IPS-20b (cell line): ENCODE results near the gene DEDD2.
A peak's percentile ranks its signal among the peaks of the same experiment; 100 is the strongest.

Experiments
- H3K27ac ChIP-seq: one replicate; pipeline ENCODE4 v1.5.1; 2013; ENCODE audit warnings: low read length
- H3K27me3 ChIP-seq: 2 replicates; pipeline ENCODE4 v1.6.1; 2013; ENCODE audit warnings: mild to moderate bottlenecking, low read length, inconsistent platforms; ENCODE audit not compliant: insufficient read depth
- H3K36me3 ChIP-seq: 2 replicates; pipeline ENCODE4 v1.6.1; 2013; ENCODE audit warnings: low read depth, mild to moderate bottlenecking, inconsistent platforms, low read length, moderate library complexity; ENCODE audit not compliant: insufficient read depth
- H3K4me1 ChIP-seq: 2 replicates; pipeline ENCODE4 v1.6.1; 2013; ENCODE audit warnings: mild to moderate bottlenecking, control low read depth, inconsistent platforms, low read length, moderate library complexity; ENCODE audit not compliant: insufficient read depth
- H3K4me3 ChIP-seq: 2 replicates; pipeline ENCODE4 v1.5.1; 2013; ENCODE audit warnings: mild to moderate bottlenecking, low read length, inconsistent platforms
- H3K9ac ChIP-seq: 2 replicates; pipeline ENCODE4 v1.6.1; 2013; ENCODE audit warnings: low read depth, mild to moderate bottlenecking, inconsistent platforms, low read length, moderate library complexity
- H3K9me3 ChIP-seq: 2 replicates; pipeline ENCODE4 v1.6.1; 2013; ENCODE audit warnings: mild to moderate bottlenecking, low read depth, low read length, inconsistent platforms; ENCODE audit not compliant: insufficient read depth

Gene DEDD2

GRCh38 chr19:42233678-42234292 is 16.3 kb upstream of the DEDD2 start:
- no peak overlapping the region for H3K9ac ChIP-seq
- H3K27me3 ChIP-seq: no peaks in the 10 kb centered on the region
- peaks cover 79% of the 10 kb centered on the region for H3K36me3 ChIP-seq
- H3K27ac ChIP-seq: no peak overlapping the region
- no peak overlapping the region for H3K4me3 ChIP-seq
- no peaks in the 10 kb centered on the region for H3K9me3 ChIP-seq
- H3K4me1 ChIP-seq: no peaks in the 10 kb centered on the region

DNA sequence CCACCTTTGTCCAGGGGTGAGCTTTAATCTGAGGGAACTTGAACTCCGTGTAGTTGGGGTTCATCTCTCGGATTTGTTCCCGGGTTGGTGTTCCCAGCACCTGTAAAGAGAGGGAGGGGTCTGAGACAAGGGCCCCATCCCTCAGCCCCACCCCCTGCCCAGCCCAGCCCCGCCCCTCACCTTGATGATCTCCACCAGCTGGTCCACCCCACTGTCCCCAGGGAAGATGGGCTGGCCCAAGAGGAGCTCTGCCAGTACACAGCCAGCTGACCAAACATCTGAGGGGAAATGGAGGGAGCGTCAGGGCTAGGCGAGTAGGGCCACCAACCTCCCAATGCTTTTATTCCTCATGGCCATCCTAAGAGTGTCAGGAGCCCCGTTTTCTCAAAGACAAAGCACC is 15.6 kb upstream of the DEDD2 start:
- Histone ChIP-seq H3K4me3 (no peak overlapping the region), H3K4me1 (no peaks in the 10 kb centered on the region), H3K36me3 (peaks cover 84% of the 10 kb centered on the region), H3K27me3 (no peaks in the 10 kb centered on the region), H3K9ac (no peak overlapping the region), H3K9me3 (no peaks in the 10 kb centered on the region), H3K27ac (no peak overlapping the region)

- Histone ChIP-seq H3K4me1 (no peaks in the 10 kb centered on the region), H3K4me3 (no peak overlapping the region), H3K27me3 (no peaks in the 10 kb centered on the region), H3K9ac (no peak overlapping the region), H3K36me3 (peaks cover 85% of the 10 kb centered on the region), H3K27ac (no peak overlapping the region), H3K9me3 (no peaks in the 10 kb centered on the region)
These were observed 15.0 kb upstream of the DEDD2 start for GRCh38 chr19:42232435-42232834.

GRCh38 chr19:42230571-42230970 is 13.1 kb upstream of the DEDD2 start:
- no peaks in the 10 kb centered on the region for H3K4me1 ChIP-seq
- H3K4me3 ChIP-seq: no peak overlapping the region
- no peak overlapping the region for H3K27ac ChIP-seq
- no peaks in the 10 kb centered on the region for H3K27me3 ChIP-seq
- H3K9me3 ChIP-seq: no peaks in the 10 kb centered on the region
- H3K9ac ChIP-seq: no peak overlapping the region
- H3K36me3 ChIP-seq: peaks cover 87% of the 10 kb centered on the region

- peaks cover 86% of the 10 kb centered on the region for H3K36me3 ChIP-seq
- H3K27ac ChIP-seq: no peak overlapping the region
- no peak overlapping the region for H3K4me3 ChIP-seq
- H3K9me3 ChIP-seq: no peaks in the 10 kb centered on the region
- no peaks in the 10 kb centered on the region for H3K27me3 ChIP-seq
- H3K4me1 ChIP-seq: no peaks in the 10 kb centered on the region
- H3K9ac ChIP-seq: no peak overlapping the region
These were observed 12.4 kb upstream of the DEDD2 start for GRCh38 chr19:42229855-42230351.

DNA sequence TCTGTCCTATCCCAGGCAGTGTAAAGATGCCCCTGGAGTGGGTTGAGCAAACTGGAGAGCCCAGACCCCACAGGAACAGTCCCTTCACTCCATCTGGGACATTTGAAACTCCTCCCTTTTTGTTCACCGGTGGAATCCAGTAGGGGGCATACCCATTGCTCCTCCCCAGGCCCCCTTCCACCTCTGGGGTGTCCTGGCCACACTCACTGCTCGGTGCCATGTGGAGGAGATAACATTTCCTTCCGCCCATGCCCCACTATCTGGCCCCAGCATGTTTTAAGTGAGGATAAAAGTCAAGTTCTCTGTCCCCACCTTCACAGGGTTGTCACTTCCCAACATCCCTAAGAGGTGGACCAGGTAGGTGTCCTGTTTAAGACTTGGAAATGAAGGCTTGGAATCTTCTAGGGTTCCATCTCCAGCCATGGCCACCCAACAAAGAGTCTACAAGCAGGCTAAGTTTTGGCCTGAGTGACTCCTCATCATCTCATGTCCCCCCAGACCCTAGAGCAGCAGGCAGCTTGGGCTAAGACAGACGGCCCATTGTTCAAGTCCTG is 11.9 kb upstream of the DEDD2 start:
- no peak overlapping the region for H3K27ac ChIP-seq
- no peaks in the 10 kb centered on the region for H3K27me3 ChIP-seq
- H3K9ac ChIP-seq: no peak overlapping the region

DNA sequence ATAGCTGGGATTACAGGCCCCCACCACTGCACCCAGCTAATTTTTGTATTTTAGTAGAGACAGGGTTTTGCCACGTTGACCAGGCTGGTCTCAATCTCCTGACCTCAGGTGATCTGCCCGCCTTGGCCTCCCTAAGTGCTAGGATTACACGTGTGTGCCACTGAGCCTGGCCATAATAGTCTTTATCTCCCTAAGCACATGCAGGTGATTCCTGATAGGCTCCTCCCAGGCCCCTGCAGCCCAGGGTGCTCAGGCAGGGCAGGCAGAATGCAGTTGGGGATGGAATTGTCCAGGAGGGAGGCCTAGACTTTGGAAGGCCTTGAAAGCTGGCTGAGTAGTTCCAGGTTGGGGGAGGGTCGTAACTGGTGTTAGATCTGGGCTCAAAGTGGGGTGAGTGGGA is 11.2 kb upstream of the DEDD2 start:
- H3K4me3 ChIP-seq: no peak overlapping the region
- H3K27me3 ChIP-seq: no peaks in the 10 kb centered on the region
- peaks cover 86% of the 10 kb centered on the region for H3K36me3 ChIP-seq
- no peaks in the 10 kb centered on the region for H3K4me1 ChIP-seq
- no peaks in the 10 kb centered on the region for H3K9me3 ChIP-seq
- H3K27ac ChIP-seq: no peak overlapping the region
- H3K9ac ChIP-seq: no peak overlapping the region

More for the DNA sequence above, 11.9 kb upstream of the DEDD2 start:
- Histone ChIP-seq H3K9me3 (no peaks in the 10 kb centered on the region), H3K36me3 (peaks cover 89% of the 10 kb centered on the region), H3K4me3 (no peak overlapping the region), H3K4me1 (no peaks in the 10 kb centered on the region)

GRCh38 chr19:42226886-42227285 is 9.4 kb upstream of the DEDD2 start:
- Histone ChIP-seq H3K27ac (no peak overlapping the region), H3K9ac (no peak overlapping the region), H3K4me1 (no peaks in the 10 kb centered on the region), H3K36me3 (peaks cover 76% of the 10 kb centered on the region), H3K9me3 (no peaks in the 10 kb centered on the region), H3K4me3 (no peak overlapping the region), H3K27me3 (no peaks in the 10 kb centered on the region)

GRCh38 chr19:42225718-42226292 is 8.3 kb upstream of the DEDD2 start:
- H3K9ac ChIP-seq: no peak overlapping the region
- no peak overlapping the region for H3K4me3 ChIP-seq
- H3K36me3 ChIP-seq: peaks cover 65% of the 10 kb centered on the region
- peaks cover 3% of the 10 kb centered on the region; the same call in 1 of the 2 replicates for H3K4me1 ChIP-seq
- H3K27me3 ChIP-seq: no peaks in the 10 kb centered on the region
- no peaks in the 10 kb centered on the region for H3K9me3 ChIP-seq
- no peak overlapping the region for H3K27ac ChIP-seq

DNA sequence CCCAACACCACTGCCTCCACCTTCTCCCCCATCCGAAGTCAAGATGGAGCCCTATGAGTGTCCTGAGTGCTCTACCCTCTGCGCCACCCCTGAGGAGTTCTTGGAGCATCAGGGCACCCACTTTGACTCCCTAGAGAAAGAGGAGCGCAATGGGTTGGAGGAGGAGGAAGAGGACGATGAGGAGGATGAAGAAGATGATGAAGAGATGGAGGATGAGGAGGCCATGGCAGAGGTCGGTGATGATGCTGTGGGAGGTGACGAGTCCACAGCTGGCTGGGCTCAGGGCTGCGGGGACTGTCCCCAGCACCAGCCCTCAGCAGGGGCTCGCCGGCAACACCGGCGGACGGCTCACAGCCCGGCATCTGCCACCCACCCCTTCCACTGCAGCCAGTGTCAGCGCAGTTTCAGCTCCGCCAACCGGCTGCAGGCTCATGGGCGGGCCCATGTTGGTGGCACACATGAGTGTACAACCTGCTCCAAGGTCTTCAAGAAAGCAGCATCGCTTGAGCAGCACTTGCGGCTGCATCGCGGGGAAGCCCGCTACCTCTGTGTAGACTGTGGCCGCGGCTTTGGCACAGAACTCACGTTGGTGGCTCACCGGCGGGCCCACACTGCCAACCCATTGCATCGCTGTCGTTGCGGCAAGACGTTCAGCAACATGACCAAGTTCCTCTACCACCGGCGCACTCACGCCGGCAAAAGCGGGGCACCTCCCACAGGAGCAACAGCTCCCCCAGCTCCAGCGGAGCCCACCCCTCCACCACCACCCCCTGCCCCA is 7.7 kb upstream of the DEDD2 start:
- no peaks in the 10 kb centered on the region for H3K9me3 ChIP-seq
- H3K27ac ChIP-seq: no peak overlapping the region
- no peak overlapping the region for H3K9ac ChIP-seq
- no peaks in the 10 kb centered on the region for H3K27me3 ChIP-seq
- H3K36me3 ChIP-seq: peaks cover 58% of the 10 kb centered on the region
- no peak overlapping the region for H3K4me3 ChIP-seq
- peaks cover 3% of the 10 kb centered on the region; the same call in 1 of the 2 replicates for H3K4me1 ChIP-seq

DNA sequence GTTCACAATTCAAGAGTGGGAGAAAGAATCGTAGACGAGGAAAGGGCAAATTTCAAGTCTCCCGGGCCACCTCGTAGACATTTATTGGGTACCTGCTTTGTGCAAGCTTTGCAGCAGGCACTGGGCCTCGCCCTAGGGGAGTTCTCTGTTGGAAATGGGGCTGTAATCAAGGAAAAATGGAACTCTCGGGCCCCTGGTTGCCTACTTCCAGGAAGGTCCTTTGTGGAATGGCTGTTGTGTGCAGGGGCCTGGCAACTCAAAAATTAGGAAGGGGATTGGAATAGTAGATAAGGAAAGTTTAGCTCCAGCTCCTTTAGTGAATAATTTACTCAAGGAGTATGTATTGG is 3.2 kb upstream of the DEDD2 start:
- Histone ChIP-seq H3K9me3 (no peaks in the 10 kb centered on the region), H3K27me3 (no peaks in the 10 kb centered on the region), H3K27ac (peak overlapping the region; percentile 66), H3K9ac (peak overlapping the region; percentile 90), H3K4me3 (peak overlapping the region; percentile 90), H3K4me1 (peaks cover 8% of the 10 kb centered on the region; the same call in 1 of the 2 replicates), H3K36me3 (peaks cover 22% of the 10 kb centered on the region)
